ENCODE results near the gene CADPS. TPM values are rescaled to one million over a fixed set of nuclear protein-coding genes. Genes with fewer than 3 reads are reported as not detected.

CADPS gene
- total and polyA plus RNA-seq, 4 donors: 0.13 to 3.6 (median 0.49) TPM

- WGBS, 2 donors: 69 to 87% methylated on average over 1 of the region's 1 CpG
- no peak for TF ChIP-seq CTCF (IDR thresholded peaks at IDR 0.05; ENCODE audit: control extremely low read depth, extremely low read depth)
- peaks cover 0 to 4% (median 0%) of the 10 kb centered on the region in 4 donors for H3K9me3 ChIP-seq (ENCODE audit: control insufficient read depth in 4 of 4, insufficient read depth in 3 of 4, low read length in 3 of 4)
Measured at GRCh38 chr3:62918131-62918530, 42.9 kb upstream of the CADPS start.

DNA sequence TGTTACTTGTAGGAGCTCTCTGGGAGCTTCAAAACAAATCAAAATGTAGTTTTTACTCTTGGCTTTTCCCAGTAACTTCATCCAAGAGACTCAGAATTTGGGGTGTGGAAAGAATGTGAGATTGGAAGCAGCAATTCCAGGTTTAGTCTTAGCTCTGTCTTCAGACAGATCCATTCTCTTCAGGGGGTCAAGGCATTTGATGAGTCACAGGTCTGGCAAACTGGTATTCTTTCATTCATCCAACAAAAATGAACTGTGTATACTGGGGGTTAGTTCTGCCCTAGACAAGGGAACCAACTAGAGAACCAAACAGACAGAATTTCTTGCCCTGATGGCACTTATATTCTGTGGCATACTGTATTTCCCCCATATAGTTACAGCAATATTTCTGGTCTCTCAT, 36.3 kb upstream of the CADPS start:
- H3K9me3 ChIP-seq (ENCODE audit: control insufficient read depth in 4 of 4, insufficient read depth in 3 of 4, low read length in 3 of 4): no peaks in the 10 kb centered on the region
- H3K4me3 ChIP-seq: no peak overlapping the region
- DNase-seq: no peak
- H3K36me3 ChIP-seq (ENCODE audit: control insufficient read depth in 4 of 4, insufficient read depth in 4 of 4, low read length in 4 of 4): no peaks in the 10 kb centered on the region
- no peak for ATAC-seq (ENCODE audit: insufficient read depth, low FRiP score)
- no peak overlapping the region for H3K27ac ChIP-seq (ENCODE audit: low read depth in 1 of 2, low read length in 1 of 2)
- no peaks in the 10 kb centered on the region for H3K27me3 ChIP-seq (ENCODE audit: control insufficient read depth in 3 of 3, insufficient read depth in 3 of 3, low read length in 2 of 3)
- H3K4me1 ChIP-seq (ENCODE audit: control insufficient read depth in 5 of 5, insufficient read depth in 5 of 5, low read length in 5 of 5): no peaks in the 10 kb centered on the region
- no peak for TF ChIP-seq CTCF (IDR thresholded peaks at IDR 0.05; ENCODE audit: control extremely low read depth, extremely low read depth)
- no peak overlapping the region for H3K9ac ChIP-seq (ENCODE audit: insufficient read depth in 1 of 2, low read length in 2 of 2)

More at GRCh38 chr3:62918131-62918530, 42.9 kb upstream of the CADPS start:
- Histone ChIP-seq H3K36me3 (ENCODE audit: control insufficient read depth in 4 of 4, insufficient read depth in 4 of 4, low read length in 4 of 4) (no peaks in the 10 kb centered on the region), H3K9ac (ENCODE audit: insufficient read depth in 1 of 2, low read length in 2 of 2) (no peak overlapping the region), H3K27me3 (ENCODE audit: control insufficient read depth in 3 of 3, insufficient read depth in 3 of 3, low read length in 2 of 3) (no peaks in the 10 kb centered on the region), H3K4me1 (ENCODE audit: control insufficient read depth in 5 of 5, insufficient read depth in 5 of 5, low read length in 5 of 5) (no peaks in the 10 kb centered on the region), H3K4me3 (no peak overlapping the region), H3K27ac (ENCODE audit: low read depth in 1 of 2, low read length in 1 of 2) (no peak overlapping the region)
- DNase-seq (no peak), ATAC-seq (ENCODE audit: insufficient read depth, low FRiP score) (no peak)

- H3K9me3 ChIP-seq (ENCODE audit: control insufficient read depth in 4 of 4, insufficient read depth in 3 of 4, low read length in 3 of 4): peaks cover 0 to 3% (median 0%) of the 10 kb centered on the region in 4 donors
- H3K27me3 ChIP-seq (ENCODE audit: control insufficient read depth in 3 of 3, insufficient read depth in 3 of 3, low read length in 2 of 3): no peaks in the 10 kb centered on the region
- ATAC-seq (ENCODE audit: insufficient read depth, low FRiP score) (no peak), DNase-seq (no peak)
- H3K4me3 ChIP-seq: no peak overlapping the region
- no peak overlapping the region for H3K27ac ChIP-seq (ENCODE audit: low read depth in 1 of 2, low read length in 1 of 2)
- H3K36me3 ChIP-seq (ENCODE audit: control insufficient read depth in 4 of 4, insufficient read depth in 4 of 4, low read length in 4 of 4): no peaks in the 10 kb centered on the region
- TF ChIP-seq CTCF (IDR thresholded peaks at IDR 0.05; ENCODE audit: control extremely low read depth, extremely low read depth): no peak
- no peak overlapping the region for H3K9ac ChIP-seq (ENCODE audit: insufficient read depth in 1 of 2, low read length in 2 of 2)
- no peaks in the 10 kb centered on the region for H3K4me1 ChIP-seq (ENCODE audit: control insufficient read depth in 5 of 5, insufficient read depth in 5 of 5, low read length in 5 of 5)
Measured at GRCh38 chr3:62905331-62905730, 30.1 kb upstream of the CADPS start.

All from lung (tissue), 12 donors.